HL-60 (cell line): ENCODE data around the gene IQCK.

Experiments
- DNase-seq, 2 experiments: peaks; one replicate each; pipeline ENCODE4 v3.0.0-alpha.2; 2010 to 2020; ENCODE audit warnings: low read depth in 1 of 2, low spot score in 1 of 2
- H3K27ac ChIP-seq: fragments of 250-450 bp; sonication (Bioruptor Pico); replicated peaks from 2 replicates; pipeline ENCODE4 v1.5.1; 2020; ENCODE audit warnings: mild to moderate bottlenecking, moderate library complexity
- H3K27me3 ChIP-seq: fragments of 250-450 bp; sonication (Bioruptor Pico); 2 replicates; pipeline ENCODE4 v1.5.1; 2021; ENCODE audit warnings: mild to moderate bottlenecking, moderate library complexity; ENCODE audit not compliant: insufficient read depth, poor library complexity, severe bottlenecking
- H3K4me3 ChIP-seq: replicated peaks from 2 replicates; pipeline ENCODE4 v1.5.1; 2011; ENCODE audit warnings: mild to moderate bottlenecking, control low read depth, low read length; ENCODE audit not compliant: insufficient read depth
- GABPA ChIP-seq: IDR thresholded peaks from 2 replicates; pipeline ENCODE4 v1.6.1; 2012; ENCODE audit warnings: low read depth
- POLR2AphosphoS5 ChIP-seq: IDR thresholded peaks from 2 replicates; pipeline ENCODE4 v1.6.1; 2012; ENCODE audit warnings: low read depth
- SPI1 ChIP-seq: IDR thresholded peaks from 2 replicates; pipeline ENCODE4 v1.6.1; 2012; ENCODE audit warnings: low read depth, mild to moderate bottlenecking, borderline replicate concordance
- TF ChIP-seq, protein P1 (sequence below): IDR thresholded peaks from 2 replicates; pipeline ENCODE4 v1.6.1; 2012; ENCODE audit warnings: low read depth; ENCODE audit not compliant: insufficient replicate concordance
- TF ChIP-seq, protein P2 (sequence below): IDR thresholded peaks from one replicate; pipeline ENCODE4 v1.5.1; 2011; ENCODE audit warnings: low read length, control low read depth, inconsistent platforms; ENCODE audit not compliant: insufficient read depth

The IQCK gene

DNA sequence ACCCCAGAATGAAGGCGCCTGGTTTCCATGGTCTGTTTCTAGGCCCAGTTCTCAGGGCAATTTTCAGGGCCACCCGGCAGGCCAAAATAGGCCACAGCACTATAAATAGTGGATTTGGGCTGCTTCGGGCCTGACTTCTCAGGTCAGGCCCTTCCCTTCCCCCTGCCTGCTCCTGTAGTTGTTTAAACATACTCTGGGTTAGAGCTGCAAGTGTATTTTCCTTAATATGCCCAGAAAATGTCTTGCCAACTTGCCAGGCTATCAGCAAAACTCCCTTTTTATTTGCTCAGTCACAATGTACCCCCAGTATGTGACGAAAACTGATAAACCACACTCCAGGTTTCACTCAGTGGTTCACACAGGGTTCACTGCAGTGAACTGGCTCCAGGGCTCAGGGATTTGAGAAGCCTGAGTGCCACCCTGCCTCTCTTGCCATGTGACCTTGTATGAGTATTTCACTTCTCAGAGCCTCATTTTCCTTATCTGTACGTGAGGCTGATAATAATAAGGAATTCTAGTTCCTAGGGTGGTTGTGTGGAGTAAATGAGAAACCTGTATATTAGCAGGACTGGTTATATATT is 90.1 kb downstream of the IQCK start:
- DNase-seq = no peak
- H3K27ac ChIP-seq = no peak overlapping the region; the same call in 1 of the 2 replicates
- no peak overlapping the region for H3K4me3 ChIP-seq
- H3K27me3 ChIP-seq = no peaks in the 10 kb centered on the region
- TF ChIP-seq SPI1 = no peak
- TF ChIP-seq, protein P1, sequence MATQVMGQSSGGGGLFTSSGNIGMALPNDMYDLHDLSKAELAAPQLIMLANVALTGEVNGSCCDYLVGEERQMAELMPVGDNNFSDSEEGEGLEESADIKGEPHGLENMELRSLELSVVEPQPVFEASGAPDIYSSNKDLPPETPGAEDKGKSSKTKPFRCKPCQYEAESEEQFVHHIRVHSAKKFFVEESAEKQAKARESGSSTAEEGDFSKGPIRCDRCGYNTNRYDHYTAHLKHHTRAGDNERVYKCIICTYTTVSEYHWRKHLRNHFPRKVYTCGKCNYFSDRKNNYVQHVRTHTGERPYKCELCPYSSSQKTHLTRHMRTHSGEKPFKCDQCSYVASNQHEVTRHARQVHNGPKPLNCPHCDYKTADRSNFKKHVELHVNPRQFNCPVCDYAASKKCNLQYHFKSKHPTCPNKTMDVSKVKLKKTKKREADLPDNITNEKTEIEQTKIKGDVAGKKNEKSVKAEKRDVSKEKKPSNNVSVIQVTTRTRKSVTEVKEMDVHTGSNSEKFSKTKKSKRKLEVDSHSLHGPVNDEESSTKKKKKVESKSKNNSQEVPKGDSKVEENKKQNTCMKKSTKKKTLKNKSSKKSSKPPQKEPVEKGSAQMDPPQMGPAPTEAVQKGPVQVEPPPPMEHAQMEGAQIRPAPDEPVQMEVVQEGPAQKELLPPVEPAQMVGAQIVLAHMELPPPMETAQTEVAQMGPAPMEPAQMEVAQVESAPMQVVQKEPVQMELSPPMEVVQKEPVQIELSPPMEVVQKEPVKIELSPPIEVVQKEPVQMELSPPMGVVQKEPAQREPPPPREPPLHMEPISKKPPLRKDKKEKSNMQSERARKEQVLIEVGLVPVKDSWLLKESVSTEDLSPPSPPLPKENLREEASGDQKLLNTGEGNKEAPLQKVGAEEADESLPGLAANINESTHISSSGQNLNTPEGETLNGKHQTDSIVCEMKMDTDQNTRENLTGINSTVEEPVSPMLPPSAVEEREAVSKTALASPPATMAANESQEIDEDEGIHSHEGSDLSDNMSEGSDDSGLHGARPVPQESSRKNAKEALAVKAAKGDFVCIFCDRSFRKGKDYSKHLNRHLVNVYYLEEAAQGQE = no peak
- TF ChIP-seq, protein P2, sequence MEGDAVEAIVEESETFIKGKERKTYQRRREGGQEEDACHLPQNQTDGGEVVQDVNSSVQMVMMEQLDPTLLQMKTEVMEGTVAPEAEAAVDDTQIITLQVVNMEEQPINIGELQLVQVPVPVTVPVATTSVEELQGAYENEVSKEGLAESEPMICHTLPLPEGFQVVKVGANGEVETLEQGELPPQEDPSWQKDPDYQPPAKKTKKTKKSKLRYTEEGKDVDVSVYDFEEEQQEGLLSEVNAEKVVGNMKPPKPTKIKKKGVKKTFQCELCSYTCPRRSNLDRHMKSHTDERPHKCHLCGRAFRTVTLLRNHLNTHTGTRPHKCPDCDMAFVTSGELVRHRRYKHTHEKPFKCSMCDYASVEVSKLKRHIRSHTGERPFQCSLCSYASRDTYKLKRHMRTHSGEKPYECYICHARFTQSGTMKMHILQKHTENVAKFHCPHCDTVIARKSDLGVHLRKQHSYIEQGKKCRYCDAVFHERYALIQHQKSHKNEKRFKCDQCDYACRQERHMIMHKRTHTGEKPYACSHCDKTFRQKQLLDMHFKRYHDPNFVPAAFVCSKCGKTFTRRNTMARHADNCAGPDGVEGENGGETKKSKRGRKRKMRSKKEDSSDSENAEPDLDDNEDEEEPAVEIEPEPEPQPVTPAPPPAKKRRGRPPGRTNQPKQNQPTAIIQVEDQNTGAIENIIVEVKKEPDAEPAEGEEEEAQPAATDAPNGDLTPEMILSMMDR = no peak
- TF ChIP-seq POLR2AphosphoS5 = no peak
- TF ChIP-seq GABPA = no peak

DNA sequence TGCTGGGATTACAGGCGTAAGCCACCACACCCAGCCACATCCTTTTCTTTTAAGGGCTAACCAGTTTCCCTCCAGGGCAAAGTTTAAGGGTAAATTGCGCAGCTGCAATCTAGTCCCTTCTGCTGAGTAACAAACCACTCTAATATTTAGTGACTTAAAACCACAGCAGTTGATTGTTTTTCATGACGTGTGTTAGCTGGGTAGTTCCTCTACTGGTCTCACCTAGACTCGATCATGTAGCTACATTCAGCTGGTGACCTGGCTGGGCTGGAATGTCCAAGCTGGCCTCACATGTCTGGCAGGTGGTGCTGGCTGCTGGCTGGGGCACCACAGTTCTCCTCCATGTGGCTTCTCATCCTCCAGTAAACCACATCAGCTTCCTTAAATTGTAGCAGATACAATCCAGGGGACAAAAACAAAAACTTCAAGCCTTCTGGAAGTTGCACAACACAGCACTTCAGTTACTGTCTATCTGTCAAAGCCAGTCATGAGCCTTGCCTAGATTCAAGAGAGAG is 91.1 kb downstream of the IQCK start:
- TF ChIP-seq, protein P1 = no peak
- peak; percentile 66 for TF ChIP-seq POLR2AphosphoS5
- no peak overlapping the region for H3K4me3 ChIP-seq
- no peaks in the 10 kb centered on the region for H3K27me3 ChIP-seq
- peak overlapping the region; percentile 44 for H3K27ac ChIP-seq
- DNase-seq = peak; percentile 25 to 84

DNA sequence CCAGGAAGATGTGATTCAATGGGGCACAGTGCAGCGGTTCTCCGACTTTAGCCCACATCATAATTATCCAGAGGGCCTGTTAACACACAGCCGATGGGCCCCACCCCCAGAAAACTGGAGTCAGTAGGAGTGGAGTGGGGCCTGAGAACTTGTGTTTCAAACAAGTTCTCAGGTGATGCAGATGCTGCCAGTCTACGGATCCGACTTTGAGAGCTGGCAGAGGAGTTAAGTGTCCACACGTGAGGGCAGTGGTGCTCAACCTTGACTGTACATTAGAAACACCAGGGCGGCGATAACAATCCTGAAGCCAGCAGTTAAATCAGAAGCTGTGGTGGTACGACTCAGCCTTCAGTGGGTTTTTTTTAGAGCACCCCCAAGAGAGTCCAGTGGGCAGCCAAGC is 91.6 kb downstream of the IQCK start:
- TF ChIP-seq, protein P1 = no peak
- TF ChIP-seq POLR2AphosphoS5 = no peak
- no peak for TF ChIP-seq SPI1
- TF ChIP-seq, protein P2 = no peak
- no peak for TF ChIP-seq GABPA
- Histone ChIP-seq H3K4me3 (no peak overlapping the region), H3K27me3 (no peaks in the 10 kb centered on the region), H3K27ac (no peak overlapping the region)
- no peak for DNase-seq
